GM18873 (cell line): ENCODE data around the gene RNASE8.
"Not testable (repeated sequence)": the region's sequence is repeated elsewhere in the genome, so short reads cannot be mapped to it uniquely, and the experiment has no call there.

Source experiments
- ATAC-seq: cut with Tn5 transposase; IDR thresholded peaks from one replicate; pipeline ENCODE4 v1.9.1; 2021; ENCODE audit warnings: mild to moderate bottlenecking, moderate library complexity, moderate number of reproducible peaks; ENCODE audit not compliant: unreplicated experiment, low FRiP score

Gene RNASE8

GRCh38 chr14:21026988-21027315 is 30.7 kb upstream of the RNASE8 start:
- no peak for ATAC-seq

- no peak for ATAC-seq
These were observed 27.7 kb upstream of the RNASE8 start, which contains the start of gene TPPP2 for GRCh38 chr14:21029917-21030316. TSS of gene TPPP2 (plus strand) at chr14:21030217. CDS start at chr14:21030582, 365 bp downstream.

GRCh38 chr14:21030531-21030930 is 27.1 kb upstream of the RNASE8 start:
- no peak for ATAC-seq

- ATAC-seq: no peak
These were observed 25.1 kb upstream of the RNASE8 start for GRCh38 chr14:21032326-21033132.

GRCh38 chr14:21033133-21033698 is 24.4 kb upstream of the RNASE8 start:
- no peak for ATAC-seq

- no peak for ATAC-seq
These were observed 22.9 kb upstream of the RNASE8 start, which contains the start of gene RNASE13 for GRCh38 chr14:21034707-21035106. TSS of gene RNASE13 (minus strand) at chr14:21034807. CDS start at chr14:21034288, 519 bp downstream.

GRCh38 chr14:21036751-21037150 is 20.9 kb upstream of the RNASE8 start:
- no peak for ATAC-seq

- ATAC-seq: no peak
These were observed 20.5 kb upstream of the RNASE8 start for GRCh38 chr14:21037156-21037555.

- no peak for ATAC-seq
These were observed 18.9 kb upstream of the RNASE8 start for GRCh38 chr14:21038441-21039422.

- no peak for ATAC-seq
These were observed 17.8 kb upstream of the RNASE8 start for GRCh38 chr14:21039585-21040369.

- ATAC-seq: no peak
These were observed 17.2 kb upstream of the RNASE8 start for GRCh38 chr14:21040370-21040925.

GRCh38 chr14:21040941-21041340 is 16.7 kb upstream of the RNASE8 start:
- not testable (repeated sequence) for ATAC-seq

- no peak for ATAC-seq
These were observed 15.8 kb upstream of the RNASE8 start, which contains the start of gene RNASE7 for GRCh38 chr14:21041676-21042433. TSS of gene RNASE7 (plus strand) at chr14:21042362. CDS start at chr14:21042993, 631 bp downstream.

- no peak for ATAC-seq
These were observed 14.7 kb upstream of the RNASE8 start for GRCh38 chr14:21042918-21043317.

GRCh38 chr14:21043387-21043973 is 14.1 kb upstream of the RNASE8 start:
- no peak for ATAC-seq

- ATAC-seq: no peak
These were observed 13.5 kb upstream of the RNASE8 start for GRCh38 chr14:21043974-21044618.

- ATAC-seq: no peak
These were observed 10.2 kb upstream of the RNASE8 start for GRCh38 chr14:21047378-21047781.

- no peak for ATAC-seq
These were observed 9.0 kb upstream of the RNASE8 start for GRCh38 chr14:21048638-21049037.
